Activated CD4-positive, alpha-beta T cell treated with anti-CD3 and anti-CD28 coated beads, Interleukin-2, amount 50 U/mL, for 48 hours (primary cell): ENCODE results near the gene FGD2.
A peak's percentile ranks its signal among the peaks of the same experiment; 100 is the strongest.

Experiments
- DNase-seq, 2 experiments: peaks; one replicate each; pipeline ENCODE4 v3.0.0-alpha.2; 2020

FGD2 gene, protein sequence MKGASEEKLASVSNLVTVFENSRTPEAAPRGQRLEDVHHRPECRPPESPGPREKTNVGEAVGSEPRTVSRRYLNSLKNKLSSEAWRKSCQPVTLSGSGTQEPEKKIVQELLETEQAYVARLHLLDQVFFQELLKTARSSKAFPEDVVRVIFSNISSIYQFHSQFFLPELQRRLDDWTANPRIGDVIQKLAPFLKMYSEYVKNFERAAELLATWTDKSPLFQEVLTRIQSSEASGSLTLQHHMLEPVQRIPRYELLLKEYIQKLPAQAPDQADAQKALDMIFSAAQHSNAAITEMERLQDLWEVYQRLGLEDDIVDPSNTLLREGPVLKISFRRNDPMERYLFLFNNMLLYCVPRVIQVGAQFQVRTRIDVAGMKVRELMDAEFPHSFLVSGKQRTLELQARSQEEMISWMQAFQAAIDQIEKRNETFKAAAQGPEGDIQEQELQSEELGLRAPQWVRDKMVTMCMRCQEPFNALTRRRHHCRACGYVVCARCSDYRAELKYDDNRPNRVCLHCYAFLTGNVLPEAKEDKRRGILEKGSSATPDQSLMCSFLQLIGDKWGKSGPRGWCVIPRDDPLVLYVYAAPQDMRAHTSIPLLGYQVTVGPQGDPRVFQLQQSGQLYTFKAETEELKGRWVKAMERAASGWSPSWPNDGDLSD

DNA sequence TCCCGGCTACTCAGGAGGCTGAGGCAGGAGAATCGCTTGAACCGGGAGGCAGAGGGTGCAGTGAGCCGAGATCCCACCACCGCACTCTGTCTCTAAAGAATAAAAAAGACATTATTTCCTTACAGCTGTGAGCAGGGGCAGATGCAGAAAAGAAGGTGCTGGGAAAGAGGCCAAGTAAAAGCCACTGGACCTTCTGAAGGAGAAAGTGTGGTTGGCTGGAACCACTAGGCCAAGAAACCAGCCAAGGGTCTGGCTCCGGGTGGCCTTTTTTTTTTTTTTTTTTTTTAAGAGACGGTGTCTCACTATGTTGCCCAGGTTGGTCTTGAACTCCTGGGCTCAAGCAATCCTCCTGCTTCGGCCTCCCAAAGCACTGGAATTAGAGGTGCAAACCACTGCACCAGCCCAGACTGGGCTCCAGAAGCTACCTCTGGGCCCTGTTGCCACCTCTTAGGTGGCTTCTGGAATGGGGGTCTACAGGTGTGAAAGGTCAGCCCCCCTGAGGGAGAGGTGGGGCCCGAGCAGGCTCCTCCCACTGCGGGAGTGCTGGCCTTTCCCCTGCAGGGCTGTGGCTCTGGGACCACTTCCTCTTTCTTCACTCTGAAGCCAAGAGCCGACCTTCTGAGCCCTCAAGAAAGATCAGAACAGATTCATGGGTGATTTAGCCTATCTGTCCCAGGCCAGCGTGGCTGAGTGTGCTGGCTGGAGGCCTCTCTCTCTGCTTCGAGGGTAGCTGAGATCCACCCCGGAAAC lies at the start of gene FGD2:
TSS of gene FGD2 (plus strand) at position 595 of the 750 bp plus-strand sequence. CDS start 163 bp downstream, outside the sequence.
- DNase-seq, result no peak

DNA sequence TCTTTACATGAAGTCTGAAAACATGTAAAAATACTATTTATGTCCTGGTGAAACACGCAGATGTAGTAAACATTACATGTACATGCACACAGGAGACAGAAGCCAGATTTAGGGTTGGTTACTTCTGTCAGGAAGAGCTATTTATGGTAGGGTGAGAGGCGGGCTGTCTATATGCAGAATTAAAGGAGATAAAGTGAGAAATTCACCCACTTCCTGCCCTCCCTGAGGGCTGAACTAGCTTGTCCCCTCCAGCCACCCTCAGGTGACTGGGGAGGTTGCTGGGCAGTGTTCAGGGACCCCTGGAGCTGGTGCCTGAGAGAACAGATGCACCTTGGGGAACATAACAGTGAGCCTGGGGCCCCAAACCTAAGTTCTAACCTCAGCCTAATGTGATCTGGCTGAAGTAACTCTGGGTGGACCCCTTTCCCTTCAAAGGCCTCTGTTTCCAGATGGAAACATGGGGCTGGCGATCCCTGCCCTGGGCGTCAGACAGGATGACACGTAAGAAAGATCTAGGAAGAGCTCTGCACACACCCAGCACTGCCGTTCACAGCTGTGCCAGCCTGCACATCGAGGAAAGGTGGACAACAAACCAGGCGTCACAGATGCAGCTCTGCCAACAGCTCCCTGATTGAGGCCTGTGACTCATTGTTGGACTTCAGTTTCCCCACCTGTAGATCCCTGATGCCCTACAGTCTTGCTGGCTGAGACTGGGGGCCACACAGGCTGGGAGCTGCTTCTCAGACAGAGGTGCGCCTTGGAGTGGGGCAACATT lies 49.6 kb upstream of the FGD2 start:
- DNase-seq, result no peak

DNA sequence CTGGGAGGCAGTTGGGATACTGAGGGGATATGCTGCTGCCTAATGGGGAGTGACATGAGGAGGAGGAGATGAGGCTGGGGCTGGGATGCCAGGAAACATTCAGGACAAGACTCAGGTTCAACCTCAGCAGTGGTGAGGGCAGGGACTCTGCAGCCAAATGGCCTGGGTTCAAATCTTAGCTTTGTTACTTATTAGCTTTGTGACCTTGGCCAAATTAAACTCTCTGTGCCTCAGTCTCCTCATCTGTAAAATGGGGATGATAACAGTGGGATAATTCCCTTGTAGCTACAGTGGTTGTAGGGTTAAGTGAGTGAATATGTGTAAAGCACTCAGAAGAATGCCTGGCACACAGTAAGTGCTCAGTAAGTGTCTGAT lies 49.0 kb upstream of the FGD2 start:
- no peak for DNase-seq

DNA sequence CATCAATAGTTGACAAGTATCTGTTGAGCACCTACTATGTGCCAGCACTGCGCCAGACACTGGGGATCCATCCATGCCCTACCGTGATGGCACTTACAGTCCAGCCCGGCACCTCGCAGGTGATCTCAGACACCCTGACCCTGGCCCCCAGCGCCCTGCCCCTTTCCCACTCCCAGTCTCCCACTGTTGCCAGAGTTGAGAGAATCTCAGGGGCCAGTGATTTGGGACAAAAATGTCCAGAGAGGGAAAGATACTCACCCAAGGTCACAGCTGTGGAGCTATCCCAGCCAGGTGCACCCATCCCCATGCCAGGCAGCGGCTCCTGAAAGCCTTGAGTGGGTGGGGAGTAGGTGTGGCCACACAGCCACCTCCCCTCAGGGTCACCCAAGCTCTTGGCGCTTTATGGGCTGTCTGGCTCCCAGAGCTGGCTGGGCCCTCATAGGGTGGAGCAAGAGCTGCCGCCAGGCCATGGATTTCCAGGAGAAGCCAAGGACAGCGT lies 47.6 kb upstream of the FGD2 start:
- DNase-seq, result no peak

- no peak for DNase-seq
These were observed 46.5 kb upstream of the FGD2 start for GRCh38 chr6:36958775-36959554.

- no peak for DNase-seq
These were observed 45.8 kb upstream of the FGD2 start for GRCh38 chr6:36959555-36960250.

- no peak for DNase-seq
These were observed 43.7 kb upstream of the FGD2 start for GRCh38 chr6:36961441-36962435.

DNA sequence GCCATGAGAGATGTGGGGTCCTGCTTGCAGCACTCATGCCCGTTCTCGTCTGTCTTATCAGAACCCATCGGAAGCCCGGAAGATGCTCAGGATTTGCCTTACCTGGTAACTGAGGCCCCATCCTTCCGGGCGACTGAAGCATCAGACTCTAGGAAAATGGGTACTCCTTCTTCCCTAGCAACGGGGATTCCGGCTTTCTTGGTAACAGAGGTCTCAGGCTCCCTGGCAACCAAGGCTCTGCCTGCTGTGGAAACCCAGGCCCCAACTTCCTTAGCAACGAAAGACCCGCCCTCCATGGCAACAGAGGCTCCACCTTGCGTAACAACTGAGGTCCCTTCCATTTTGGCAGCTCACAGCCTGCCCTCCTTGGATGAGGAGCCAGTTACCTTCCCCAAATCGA lies 42.6 kb upstream of the FGD2 start:
- DNase-seq, result peak; percentile 83 to 87

- DNase-seq, result no peak
These were observed 41.8 kb upstream of the FGD2 start for GRCh38 chr6:36963451-36964290.

- no peak for DNase-seq
These were observed 41.1 kb upstream of the FGD2 start for GRCh38 chr6:36964349-36964748.

DNA sequence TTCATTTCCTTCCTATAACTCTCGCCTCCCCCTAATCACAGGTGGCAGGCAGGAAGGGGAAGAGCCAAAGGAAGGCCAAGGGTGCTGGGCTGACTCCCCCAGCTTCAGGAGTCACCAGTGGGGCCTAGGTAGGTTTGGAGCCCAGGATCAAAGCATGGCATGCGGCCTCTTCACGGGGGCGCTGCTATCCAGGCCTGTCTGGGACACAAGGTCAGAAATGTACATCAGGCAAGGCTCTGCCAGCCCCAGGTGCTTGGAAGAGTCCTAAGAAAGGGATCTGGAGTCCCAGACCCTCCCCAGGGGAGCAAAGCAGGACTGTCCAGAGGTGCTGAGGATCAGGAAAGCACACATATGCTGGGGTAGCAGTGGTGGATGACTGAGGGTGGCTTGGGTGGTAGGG lies 40.5 kb upstream of the FGD2 start:
- DNase-seq, result no peak

DNA sequence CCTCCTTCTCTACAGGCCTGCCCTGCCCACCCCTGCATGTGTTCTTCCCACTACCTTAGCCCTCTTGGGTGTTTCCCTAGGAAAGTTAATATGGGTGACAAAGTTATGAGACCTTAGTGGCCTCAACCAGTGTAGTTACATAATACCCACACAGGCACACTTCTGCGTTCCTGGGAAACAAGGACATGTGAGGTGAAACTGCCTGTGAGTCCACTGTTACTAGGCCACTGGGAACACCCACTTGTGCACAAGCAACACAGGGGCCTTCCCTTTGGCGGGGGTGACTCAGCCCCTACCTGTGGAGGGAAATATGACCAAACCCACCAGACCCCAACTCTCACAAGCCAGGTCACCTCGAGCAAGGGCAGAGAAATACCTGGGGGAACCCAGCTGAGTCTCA lies 38.2 kb upstream of the FGD2 start:
- DNase-seq, result no peak

- no peak for DNase-seq
These were observed 37.7 kb upstream of the FGD2 start for GRCh38 chr6:36967757-36968156.

GRCh38 chr6:36968266-36968977 lies 37.0 kb upstream of the FGD2 start:
- no peak for DNase-seq

DNA sequence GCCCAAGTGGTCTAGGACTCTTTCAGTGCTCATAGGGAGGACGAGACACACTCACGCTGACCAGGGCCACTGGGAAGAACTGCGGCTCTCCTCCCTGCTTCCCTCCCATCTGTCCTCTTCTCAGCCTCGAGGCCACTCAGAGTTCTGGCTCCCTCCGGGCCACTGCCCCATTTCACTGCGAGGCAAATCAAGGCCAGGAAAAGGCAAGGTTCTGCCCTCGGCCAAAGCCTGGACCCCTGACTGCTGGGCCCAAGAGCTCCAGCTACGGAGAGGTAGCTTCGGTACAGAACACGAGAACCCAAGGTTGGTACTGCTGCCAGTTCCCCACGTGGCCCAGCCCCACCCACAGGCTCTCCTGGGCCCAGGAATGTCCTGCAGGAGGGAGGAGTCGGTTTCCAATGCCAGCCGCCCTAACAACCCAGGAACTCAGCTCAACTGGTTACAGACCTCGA lies 36.2 kb upstream of the FGD2 start:
- DNase-seq, result no peak

GRCh38 chr6:36969988-36970891 lies 35.2 kb upstream of the FGD2 start:
- DNase-seq, result no peak
